ENCODE data around the gene RNPS1.

DNA sequence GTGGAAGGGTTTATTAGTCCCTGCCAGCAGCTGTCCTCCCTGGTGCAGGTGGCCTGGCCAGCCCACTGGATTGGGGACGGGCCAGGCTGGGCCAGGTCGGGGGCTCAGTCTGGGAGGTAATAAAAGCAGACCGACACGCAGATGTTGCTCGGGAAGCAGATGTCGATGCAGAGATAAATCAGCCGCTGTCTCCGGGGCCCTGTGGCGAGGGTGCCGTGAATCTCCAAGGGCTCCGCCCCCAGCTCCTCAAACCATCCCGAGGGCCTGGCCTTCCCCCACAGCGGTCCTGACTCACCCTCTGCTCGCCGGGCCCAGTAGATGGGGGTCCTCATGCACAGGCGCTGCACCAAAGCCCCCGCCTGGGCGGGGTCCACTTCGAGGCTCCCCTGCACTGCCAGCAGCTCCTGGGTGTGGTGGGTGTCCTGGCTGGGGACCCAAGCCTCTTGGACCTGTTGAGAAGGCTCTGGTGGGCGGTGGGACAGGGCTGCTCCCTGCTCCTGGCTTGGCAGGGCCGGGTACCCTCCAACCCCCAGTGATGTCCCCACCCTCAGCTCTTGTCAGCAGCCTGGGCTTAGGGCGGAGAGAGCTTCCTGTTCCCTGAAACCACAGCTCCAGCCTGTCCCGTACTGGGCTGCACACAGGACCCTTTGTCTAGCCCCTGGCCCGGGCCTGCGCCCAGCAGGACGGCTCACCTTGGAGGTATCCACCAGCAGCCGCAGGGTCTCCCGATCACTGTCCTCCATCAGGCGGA, 58.5 kb downstream of the RNPS1 start:
- TF ChIP-seq, protein P1, sequence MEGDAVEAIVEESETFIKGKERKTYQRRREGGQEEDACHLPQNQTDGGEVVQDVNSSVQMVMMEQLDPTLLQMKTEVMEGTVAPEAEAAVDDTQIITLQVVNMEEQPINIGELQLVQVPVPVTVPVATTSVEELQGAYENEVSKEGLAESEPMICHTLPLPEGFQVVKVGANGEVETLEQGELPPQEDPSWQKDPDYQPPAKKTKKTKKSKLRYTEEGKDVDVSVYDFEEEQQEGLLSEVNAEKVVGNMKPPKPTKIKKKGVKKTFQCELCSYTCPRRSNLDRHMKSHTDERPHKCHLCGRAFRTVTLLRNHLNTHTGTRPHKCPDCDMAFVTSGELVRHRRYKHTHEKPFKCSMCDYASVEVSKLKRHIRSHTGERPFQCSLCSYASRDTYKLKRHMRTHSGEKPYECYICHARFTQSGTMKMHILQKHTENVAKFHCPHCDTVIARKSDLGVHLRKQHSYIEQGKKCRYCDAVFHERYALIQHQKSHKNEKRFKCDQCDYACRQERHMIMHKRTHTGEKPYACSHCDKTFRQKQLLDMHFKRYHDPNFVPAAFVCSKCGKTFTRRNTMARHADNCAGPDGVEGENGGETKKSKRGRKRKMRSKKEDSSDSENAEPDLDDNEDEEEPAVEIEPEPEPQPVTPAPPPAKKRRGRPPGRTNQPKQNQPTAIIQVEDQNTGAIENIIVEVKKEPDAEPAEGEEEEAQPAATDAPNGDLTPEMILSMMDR (conservative IDR thresholded peaks at IDR 0.05) = no peak
- TF ChIP-seq EZH2 (IDR thresholded peaks at IDR 0.05; ENCODE audit: low read depth) = no peak

All from PC-9 (cell line).